SW480 (cell line): ENCODE results near the gene NAP1L1.
A peak's percentile ranks its signal among the peaks of the same experiment; 100 is the strongest.

ENCODE experiments used
- DNase-seq: peaks from one replicate; pipeline ENCODE4 v3.0.0-alpha.2; 2016; ENCODE audit warnings: low spot score

Gene NAP1L1

DNA sequence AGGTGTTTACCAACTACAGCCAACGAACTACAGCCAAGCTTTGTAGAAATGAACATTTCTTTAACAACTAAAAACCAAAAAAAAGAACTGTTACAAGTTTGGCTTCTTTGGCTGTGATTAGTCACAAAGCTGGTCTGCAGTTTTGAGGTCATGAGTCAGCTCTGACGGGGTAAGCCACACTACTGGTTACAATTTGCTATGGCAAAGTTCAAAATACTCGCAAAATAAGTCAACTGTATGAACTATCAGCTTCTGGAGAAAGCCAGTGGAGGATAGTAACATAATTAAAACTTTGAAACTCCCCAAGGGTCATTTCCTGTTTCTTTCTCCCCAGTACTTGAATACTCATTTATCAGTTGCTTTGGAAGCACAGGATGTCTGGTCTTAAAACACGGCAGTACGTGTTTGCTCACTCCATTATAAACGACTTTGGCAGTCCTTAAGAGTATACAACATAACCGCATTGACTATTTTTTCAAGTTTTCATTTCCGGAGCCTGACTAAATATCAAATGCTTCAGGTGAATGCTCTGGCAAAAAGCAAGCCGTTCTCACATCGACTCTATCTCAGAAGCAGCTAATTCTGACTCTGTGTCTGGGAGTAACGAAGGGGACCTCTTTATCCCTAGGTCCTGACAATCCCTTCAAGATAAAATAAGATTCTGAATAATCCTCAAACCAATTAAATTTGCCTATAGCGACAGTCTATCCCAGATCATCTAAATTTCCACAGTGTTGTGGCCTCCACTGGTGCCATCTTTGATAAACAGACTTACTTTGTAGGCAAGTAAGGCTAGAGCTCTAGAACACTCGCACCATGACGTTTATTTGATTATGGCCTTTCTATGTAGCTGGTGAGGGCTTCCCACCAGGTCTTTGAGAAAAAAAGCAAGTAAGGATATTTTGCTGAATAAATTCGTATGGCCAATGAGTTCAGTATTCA is 63.5 kb downstream of the NAP1L1 start:
- DNase-seq: peak; percentile 95

DNA sequence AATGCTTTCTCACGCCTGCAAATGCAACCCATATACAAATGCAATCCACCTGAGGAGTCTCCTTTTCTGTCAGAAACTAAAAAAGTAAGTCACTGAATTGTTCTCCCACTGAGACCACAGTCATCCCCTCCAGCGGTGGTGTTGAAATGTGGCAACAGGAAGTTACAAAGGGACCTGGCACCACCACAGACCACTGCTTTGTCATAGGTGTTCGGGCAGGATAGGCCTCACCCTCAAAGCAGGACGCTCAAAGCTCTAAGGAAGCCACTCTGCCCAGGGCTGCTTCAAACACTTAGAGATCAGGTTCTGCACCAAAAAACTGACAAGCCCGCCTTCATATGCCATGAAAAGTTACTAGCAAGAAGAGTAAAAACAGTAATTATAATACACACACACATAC is 64.2 kb downstream of the NAP1L1 start:
- DNase-seq: peak; percentile 98

DNA sequence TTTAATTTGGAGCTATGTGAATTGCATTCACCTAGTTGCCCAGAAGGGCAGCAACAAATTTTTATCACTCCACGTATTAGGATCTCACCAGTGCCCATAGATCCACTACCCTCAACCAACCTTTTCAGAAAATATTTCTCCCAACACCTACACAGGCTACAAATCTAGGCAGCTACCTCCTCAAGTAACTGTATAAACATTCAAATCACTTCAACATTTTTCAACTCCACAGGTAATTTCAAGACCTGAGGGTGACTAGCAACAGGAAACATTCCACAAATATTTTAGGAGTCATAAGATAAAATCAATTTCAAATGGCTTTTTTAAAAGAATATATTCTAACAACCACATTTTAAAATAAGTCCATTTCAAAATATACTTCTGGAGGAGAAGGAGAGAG is 65.8 kb downstream of the NAP1L1 start:
- DNase-seq: no peak

DNA sequence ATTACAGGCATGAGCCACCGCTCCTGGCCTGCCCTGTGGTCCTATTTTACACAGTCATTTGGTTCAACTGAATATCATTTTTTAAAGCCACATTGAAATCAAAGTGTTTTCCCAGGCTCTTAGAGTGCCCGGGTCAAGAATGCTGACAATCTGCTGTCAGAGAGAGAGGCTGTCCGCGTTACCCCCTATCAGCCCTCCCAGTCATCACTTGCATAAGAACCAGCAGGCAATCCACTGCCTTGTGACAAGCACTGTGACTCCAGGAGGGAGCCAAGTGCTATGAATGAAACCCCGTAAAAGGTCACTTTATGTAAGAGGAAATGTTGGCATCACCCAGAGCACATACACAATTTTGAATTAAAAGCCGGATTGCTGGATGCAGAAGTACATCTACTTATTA is 66.4 kb downstream of the NAP1L1 start:
- peak; percentile 52 for DNase-seq

DNA sequence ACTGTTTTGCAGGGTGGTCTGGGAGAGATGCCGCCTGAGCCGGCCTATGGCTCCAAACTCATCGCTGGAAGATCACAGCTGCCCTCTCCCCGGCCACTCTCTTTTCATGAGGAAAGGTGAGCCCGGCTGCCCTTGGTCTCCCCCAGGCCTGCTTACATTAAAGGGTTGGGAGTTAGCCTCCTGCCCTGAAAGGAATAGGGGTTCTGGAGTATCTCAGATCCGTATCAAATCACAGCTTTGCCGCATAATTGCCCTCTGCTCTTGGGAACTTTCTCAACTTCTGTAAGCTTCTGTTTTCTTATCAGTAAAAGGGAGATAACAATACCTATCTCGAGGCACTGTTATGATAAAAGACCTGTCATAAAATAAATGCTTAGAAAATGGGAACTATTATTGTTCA is 70.5 kb downstream of the NAP1L1 start:
- DNase-seq: no peak

DNA sequence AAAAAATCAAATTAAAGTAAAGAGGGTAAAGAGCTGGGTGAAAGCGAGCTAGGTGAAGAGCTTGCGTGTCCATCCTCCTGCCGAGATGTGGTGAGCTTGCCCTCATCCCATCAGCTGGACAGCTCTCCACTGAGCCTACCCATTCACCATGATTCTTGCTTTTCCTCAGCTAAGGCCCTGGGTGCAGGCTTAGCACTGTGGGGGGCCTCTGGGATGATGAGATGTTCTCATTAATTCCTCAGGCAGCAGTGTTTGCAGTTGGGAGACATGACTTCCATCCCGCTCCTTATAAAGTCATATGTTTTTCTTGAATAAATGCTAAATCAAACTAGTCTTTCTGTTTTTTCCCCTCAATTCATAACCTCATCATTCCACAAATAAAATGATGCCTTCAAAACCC is 70.9 kb downstream of the NAP1L1 start:
- no peak for DNase-seq

DNA sequence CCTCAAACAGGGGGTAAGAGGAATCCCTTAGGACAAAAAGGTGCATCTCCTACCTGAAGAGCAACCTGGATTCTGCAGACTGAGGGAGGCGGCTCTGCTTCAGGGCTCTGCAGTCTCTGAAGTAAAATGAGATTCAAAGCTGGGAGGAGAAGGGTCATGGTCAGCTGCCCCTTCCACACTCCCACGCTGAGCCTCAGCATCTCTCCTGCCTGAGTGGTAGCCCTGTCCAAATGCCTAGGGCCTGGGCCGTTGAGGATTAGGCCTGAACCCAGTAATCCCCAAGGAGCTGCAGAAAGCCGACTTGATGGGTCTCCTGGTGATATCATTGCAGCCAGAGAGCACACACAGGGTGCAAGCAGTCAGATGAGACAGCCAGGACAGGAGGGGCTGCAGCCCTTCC is 71.8 kb downstream of the NAP1L1 start:
- no peak for DNase-seq

DNA sequence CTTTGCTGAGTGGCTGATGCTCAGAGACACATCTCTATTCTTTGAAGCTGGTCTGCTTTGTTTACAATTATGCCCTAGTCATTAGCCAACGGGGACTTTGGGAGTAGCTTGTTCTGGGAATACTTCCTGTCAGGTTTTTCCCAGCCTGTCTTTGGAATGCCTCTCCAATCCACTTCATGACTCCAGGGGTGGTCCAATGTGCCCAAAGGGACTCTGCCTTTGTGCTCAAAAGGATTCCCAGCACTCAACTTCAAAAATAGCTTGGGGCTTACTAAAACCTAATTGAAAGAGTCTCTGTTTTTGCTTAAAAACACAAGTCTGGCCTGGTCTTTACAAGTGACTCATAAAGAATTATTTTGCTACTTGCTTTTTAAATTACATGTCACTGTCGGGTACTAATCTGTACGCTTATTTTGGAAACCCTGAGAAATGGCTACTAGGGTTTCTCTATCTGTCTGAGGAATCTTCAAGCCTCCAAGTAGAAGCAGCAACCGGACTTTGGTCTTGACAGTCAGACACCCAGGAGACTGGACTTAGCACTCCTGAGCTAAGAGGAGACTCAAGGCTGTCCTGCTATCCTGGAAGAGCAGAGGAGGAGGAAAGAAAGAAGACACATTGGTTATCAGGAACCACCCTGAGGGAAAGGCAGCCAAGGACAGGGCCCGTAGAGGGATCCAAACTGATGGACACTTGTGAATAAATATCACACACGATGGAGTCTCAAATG is 73.6 kb downstream of the NAP1L1 start:
- DNase-seq: no peak

DNA sequence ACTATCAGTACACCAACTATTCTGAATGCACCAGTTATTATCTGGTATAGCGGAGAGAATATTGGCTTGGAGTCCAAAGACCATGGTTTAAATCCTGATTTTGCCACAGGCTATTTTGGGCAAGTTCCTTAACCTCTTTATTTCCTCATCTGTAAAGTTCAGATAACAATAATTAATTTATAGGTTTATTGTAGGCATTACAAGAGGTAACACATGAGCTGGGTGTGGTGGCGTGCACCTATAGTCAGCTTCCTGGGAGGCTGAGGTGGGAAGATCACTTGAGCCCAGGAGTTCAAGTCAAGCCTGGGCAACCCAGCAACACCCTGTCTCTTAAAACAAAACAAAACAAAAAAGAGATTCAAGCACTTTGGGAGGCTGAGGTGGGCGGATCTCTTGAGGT is 76.1 kb downstream of the NAP1L1 start:
- DNase-seq: no peak

DNA sequence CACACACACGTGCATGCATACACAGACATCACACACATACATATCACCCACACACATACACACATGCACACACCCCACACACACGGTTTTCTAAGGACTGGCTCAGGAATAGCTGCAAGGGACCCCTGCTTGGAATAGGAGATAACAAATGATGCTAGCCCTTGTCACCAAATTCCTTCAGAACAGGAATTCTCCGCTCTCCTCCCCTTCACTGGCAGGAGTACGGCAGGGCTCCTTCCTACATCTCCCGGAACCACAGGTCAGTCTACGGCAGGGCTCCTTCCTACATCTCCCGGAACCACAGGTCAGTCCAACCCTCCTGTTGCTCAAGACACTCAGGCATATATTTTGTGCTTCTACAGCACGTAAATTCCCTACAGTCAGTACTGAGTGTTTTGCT is 76.8 kb downstream of the NAP1L1 start:
- no peak for DNase-seq

DNA sequence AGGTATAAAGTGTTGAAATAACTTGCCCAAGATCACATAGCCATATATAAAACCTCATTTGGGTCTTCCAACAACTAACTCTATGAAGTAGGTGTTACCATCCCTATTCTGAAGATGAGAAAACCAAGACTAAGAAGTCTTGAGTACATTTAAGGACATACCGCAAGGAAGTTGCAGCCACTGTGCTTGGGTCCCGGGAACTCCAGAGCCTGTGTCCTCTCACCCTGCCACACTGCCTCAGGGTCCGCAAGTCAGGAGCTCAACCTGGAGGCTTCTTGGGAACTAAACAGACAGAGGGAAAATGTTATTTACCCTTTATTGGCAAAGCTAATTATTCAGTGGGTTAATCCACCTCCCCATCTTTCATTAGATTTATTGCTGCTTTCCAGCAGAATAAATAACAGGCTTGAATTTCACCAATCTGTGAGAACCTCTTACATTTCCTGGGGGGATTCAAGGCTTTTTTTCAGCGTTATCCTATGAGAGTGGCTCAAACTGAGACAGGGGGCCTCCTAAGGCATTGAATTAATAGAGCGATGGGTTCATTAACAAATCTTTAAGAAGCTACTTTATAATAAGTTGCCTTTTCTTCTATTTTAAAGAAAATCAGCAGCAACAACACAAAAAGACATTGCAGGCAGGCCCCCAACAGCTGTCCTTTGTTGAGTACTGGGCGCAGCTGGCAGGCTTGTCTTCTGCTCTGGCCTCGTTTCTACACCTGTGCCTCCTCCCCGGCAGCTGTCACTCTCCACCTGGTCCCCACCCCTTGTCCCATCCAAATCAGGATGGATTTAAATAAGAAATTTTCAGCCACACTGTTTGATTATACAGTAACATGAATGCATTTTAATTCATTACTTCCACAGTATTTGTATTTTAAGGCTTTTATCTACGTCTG is 78.2 kb downstream of the NAP1L1 start:
- no peak for DNase-seq

DNA sequence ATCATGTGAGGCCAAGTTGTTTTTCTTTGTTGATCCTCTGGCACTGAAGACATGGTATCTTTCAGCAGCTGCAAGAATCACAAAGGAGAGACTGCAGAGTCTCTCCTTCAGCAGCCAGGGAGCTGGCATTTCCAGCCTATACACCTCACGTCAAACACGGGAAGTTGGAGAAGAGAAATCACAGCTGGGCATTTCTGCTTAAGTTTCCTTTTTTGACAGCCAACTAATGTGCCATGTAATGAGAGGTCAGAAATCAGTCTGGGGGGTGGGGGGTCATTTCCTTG is 81.2 kb downstream of the NAP1L1 start:
- DNase-seq: no peak

DNA sequence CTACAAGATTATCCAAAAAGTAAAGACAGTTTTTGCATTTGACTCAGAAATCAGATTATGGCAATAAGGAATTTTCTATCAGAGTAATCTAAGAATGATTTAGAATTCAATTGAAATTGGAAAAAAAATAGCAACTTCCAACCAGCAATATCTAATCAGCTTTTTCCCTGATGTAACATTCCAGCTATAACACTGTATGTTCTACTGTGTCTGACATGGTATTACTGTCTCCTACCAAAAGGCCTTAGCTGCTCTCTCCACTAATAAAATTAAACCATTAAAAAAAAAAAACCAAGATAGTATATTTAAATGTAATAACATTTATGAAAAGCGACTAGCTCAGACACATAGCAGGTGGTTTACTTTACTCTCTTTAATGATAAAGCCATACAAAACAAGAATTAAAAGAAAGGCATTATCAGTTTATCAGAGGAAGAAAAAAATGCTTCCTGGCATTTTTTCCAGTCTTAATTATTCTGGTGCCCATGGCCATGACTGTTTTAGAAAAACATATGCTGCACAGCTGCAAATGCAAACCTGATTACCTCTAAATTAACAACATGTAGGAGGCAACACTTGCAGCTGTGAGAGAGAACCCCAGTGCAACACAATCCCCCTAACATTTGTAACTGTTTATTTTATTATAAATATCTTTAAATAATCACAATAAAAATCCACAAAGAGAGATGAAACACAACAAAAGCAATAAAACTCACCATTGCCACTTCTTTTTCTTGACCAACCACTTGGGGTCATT is 81.7 kb downstream of the NAP1L1 start:
- DNase-seq: no peak

DNA sequence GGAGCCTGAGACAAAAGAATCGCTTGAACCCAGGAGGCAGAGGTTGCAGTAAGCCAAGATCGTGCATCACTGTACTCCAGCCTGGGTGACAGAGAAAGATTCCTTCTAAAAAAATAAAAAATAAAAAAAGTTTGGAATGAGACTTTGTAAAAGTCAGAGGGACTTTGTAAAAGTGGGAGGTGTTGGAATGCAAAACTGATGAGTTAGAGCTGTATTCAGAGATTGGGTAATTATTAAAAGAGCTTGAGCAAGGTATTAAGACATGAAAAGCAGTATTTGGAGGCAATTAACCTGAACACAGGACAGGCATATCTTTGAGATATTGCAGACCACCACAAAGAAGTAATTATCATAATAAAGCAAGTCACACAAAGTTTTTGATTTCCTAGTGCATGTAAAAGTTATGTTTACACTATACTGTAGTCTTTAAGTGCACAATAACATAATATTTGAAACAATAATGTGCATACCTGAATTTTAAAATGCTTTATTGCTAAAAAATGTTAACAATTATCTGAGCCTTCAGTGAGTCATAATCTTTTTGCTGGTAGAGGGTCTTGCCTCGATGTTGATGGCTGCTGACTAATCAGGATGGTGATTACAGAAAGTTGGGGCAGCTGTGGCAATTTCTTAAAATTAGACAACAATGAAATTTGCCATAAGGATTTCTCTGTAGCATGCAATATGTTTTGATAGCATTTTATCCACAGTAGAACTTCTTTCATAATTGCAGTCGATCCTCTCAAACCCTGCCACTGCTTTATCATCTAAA is 86.0 kb downstream of the NAP1L1 start:
- DNase-seq: no peak

DNA sequence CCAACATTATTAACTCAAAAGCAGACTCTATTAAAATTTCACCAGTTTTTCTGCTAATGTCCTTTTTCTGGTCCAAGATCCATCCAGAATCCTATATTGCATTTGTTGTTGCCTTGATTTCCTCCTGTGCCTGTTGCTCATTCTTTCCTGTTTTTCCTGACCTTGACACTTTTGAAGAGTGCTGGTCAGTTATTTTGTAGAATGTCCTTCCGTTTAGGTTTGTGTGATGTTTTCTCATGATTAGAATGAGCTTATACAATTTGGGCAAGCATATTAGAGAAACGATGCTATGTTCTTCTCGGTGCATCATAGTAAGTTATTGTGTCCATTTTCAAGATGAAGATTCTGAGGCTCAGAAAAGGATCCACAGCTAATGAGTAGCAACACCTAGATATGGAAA is 86.8 kb downstream of the NAP1L1 start:
- no peak for DNase-seq

DNA sequence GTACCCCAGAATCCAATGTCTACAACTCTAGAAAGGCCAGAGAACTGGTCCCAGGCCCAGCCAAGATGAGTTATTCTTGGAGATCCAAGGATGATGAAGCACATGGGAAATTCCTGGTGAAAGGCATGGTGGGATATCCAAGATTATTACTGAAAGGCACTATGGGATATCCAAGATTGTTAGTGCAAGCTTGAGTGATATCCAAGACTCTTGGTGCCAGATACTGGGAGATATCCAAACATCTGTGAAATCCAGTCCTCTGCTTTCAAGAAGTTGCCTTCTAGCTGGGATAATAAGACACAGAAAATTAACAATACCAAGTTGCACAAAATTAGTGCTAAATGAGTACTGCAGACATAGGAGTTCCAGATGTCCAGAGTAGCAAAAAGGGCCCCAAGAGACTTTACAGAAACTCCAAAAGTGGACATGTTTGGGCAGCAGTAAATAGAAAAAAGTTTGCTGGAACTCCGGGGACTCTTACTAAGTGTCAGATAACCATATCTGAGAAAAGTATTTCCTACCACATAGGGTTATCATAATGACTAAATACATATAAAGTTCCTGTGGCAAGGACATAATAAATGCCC is 87.5 kb downstream of the NAP1L1 start:
- DNase-seq: no peak

DNA sequence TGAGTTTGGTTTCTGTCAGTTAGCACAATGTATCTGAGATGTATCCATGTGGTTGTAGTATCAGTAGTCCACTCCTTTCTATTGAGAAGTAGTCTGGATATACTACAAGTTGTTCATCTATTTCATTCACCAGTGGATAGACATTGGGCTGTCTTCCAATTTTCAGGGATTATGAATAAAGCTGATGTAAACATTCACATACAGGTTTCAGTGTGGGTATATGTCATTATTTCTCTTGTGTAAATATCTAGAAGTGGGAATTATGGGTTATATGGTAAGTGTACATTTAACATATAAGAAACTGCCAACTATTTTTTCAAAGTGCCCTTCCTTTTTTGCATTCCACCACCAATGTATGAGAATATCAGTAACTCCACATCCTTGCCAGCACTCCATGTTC is 88.8 kb downstream of the NAP1L1 start:
- DNase-seq: no peak

DNA sequence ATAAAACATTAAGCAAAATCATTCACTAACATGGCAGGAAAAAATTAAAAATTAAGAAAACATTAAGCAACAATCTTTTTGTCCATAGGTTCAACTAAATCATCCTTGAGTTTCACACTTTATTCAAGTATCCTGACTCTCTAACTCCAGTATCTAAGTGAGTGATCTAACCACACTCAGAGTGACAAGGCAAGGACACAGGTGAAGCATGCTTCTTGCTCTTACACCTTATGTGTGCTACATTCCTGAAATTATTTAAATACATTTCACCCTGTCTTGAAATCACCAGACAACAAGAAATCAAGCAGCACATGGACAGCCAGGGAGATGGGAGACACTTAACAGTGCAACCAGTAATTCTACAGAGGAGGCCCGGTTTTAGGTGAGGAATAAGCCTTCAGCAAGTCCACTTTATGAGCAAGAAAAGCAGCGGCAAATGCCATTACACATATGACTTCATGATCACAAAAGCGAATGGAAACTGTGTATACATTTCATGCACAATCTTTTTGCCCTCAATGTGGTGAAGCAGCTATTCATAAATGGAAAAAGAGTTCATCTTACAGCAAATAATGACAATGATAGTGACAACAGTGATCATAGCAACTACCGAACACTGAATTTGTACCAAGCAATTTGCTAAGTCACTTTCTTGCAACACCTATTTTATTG is 90.3 kb downstream of the NAP1L1 start:
- no peak for DNase-seq

DNA sequence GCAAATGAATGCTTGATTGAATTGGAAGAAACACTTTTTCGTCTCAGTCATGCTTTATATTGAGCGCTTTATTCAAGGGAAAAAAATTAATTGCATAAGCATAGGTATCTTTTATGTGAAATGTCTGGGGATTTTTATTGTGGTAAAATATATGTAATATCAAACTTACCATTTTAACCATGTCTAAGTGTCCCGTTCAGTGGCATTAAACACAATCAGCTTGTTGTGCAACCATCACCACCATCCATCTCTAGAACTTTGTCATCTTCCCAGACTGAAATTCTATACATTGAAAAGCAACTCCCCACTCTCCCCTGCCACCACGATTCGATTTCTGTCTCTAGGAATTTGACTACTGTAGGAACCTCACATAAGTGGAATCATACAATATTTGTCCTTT is 92.7 kb downstream of the NAP1L1 start:
- no peak for DNase-seq
